Astrocyte of the cerebellum (primary cell): ENCODE data around the gene RCN2.
A peak's percentile ranks its signal among the peaks of the same experiment; 100 is the strongest.

Experiments used
- DNase-seq: peaks from one replicate; pipeline ENCODE4 v3.0.0-alpha.2; 2011; ENCODE audit warnings: low read depth
- H3K4me3 ChIP-seq: 2 replicates; pipeline ENCODE4 v1.5.1; 2011; ENCODE audit warnings: mild to moderate bottlenecking, low read depth, low read length, moderate library complexity
- CTCF ChIP-seq: IDR thresholded peaks from 2 replicates; pipeline ENCODE4 v1.5.1; 2012; ENCODE audit warnings: low read length, low read depth, moderate library complexity, mild to moderate bottlenecking; ENCODE audit errors: missing control alignments
- in situ Hi-C: cut with HindIII; loops from 2 replicates; pipeline ENCODE4 v1.10.0; 2017; ENCODE audit warnings: low sequenced_read_pairs

Gene RCN2

GRCh38 chr15:76901965-76902364 lies 29.6 kb upstream of the RCN2 start:
- DNase-seq: no peak
- in situ Hi-C loops: no loop called here
- TF ChIP-seq CTCF: no peak
- no peak overlapping the region for H3K4me3 ChIP-seq

- in situ Hi-C loops: no loop called here
- no peak overlapping the region for H3K4me3 ChIP-seq
- DNase-seq: no peak
- TF ChIP-seq CTCF: peak; percentile 18
Measured at GRCh38 chr15:76903251-76903681, 28.3 kb upstream of the RCN2 start.

DNA sequence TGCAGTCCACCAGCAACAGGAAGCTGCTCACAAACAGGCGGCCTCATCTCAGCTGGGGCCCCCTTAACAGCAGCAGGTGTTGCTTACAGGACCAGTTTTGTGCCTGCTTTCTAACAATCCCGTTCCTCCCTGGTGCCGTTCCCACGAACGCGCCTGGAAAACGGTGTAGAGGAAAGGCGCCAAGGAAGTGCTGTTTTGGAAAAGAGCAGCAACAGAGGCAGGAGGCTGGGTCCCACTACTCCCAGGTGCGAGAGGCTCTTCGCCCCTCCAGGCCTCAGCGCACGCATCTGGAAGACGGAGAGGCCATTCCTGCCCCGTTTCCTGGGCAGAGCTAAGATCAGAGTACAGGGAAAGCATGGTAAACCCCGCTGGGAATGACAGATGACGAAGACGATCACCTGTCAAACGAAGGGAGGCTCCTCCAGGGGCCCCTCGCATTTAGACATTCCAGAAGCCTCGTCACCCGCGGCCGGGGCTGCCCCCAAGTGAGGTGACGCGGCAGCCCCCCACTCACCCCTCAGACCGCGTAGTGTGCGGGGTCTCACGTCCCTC lies 27.0 kb upstream of the RCN2 start:
- in situ Hi-C loops: no loop called here
- TF ChIP-seq CTCF: no peak
- peak overlapping the region; percentile 91 for H3K4me3 ChIP-seq
- DNase-seq: no peak

GRCh38 chr15:76905013-76905839 lies 26.3 kb upstream of the RCN2 start, which contains the start of gene SCAPER:
Gene SCAPER, minus strand, starts transcription at chr15:76905340. Its CDS starts 21,523 bp downstream, at chr15:76883817.
- peak; percentile 53 for DNase-seq
- peak within 1 kb of the TSS; percentile 91 for H3K4me3 ChIP-seq
- TF ChIP-seq CTCF: no peak
- in situ Hi-C loops: no loop called here

DNA sequence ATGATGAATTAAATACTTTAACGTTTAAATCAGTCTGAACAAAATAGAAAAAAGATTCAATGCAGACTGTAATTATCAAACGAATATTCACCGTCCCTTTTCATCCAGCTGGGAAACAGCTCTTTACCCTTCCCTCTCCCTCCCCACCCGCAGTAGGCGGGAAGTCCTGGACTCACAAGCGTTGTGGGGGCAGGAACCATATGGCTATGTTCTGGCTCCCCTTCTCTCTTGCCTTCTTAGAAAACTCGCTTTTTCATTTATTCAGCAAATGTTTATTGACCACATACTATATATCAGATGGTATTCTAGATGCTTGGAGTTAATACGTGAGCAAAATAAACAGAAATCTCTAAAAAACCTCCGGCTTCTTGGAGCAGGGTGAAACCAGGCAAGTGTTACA lies 25.7 kb upstream of the RCN2 start:
- peak overlapping the region; percentile 91 for H3K4me3 ChIP-seq
- in situ Hi-C loops: no loop called here
- TF ChIP-seq CTCF: no peak
- DNase-seq: no peak

GRCh38 chr15:76912430-76912829 lies 19.1 kb upstream of the RCN2 start:
- no peak for DNase-seq
- no peak for TF ChIP-seq CTCF
- in situ Hi-C loops: no loop called here
- no peak overlapping the region for H3K4me3 ChIP-seq
